ENCODE data around the gene EVI5L.
A peak's percentile ranks its signal among the peaks of the same experiment; 100 is the strongest.
"Not testable (repeated sequence)": the region's sequence is repeated elsewhere in the genome, so short reads cannot be mapped to it uniquely, and the experiment has no call there.

EVI5L gene

DNA sequence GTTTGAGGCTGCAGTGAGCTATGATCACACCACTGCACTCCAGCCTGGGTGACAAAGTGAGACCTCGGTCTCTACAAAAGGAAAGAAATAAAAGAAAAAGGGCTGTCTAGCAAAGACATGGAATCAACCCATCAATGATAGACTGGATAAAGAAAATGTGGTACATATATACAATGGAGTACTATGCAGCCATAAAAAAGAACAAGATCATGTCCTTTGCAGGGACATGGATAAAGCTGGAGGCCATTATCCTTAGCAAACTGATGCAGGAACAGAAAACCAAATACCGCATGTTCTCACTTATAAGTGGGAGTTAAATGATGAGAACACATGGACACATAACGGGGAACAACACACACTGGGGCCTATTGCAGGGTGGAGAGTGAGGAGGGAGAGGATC is 14.0 kb upstream of the EVI5L start:
- not testable (repeated sequence) for H3K4me3 ChIP-seq (ENCODE audit: low read depth, low read length)

DNA sequence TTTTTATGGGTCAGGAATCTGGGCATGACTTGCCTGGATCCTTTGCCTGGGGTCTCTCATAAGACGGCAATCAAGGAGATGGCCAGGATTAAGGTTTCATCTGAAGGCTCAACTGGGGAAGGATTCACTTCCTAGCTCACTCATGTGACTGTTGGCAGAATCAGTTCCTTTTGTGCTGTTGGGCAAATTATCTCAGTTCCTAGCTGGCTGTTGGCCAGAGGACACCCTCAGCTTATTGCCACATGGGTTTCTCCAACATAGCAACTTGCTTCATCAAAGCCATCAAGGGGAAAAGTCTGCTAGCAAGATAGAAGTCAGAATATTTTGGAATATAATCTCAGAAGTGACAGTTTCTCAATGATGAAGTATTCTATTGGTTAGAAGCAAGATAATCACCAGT is 12.2 kb upstream of the EVI5L start:
- H3K4me3 ChIP-seq (ENCODE audit: low read depth, low read length): no peak overlapping the region

DNA sequence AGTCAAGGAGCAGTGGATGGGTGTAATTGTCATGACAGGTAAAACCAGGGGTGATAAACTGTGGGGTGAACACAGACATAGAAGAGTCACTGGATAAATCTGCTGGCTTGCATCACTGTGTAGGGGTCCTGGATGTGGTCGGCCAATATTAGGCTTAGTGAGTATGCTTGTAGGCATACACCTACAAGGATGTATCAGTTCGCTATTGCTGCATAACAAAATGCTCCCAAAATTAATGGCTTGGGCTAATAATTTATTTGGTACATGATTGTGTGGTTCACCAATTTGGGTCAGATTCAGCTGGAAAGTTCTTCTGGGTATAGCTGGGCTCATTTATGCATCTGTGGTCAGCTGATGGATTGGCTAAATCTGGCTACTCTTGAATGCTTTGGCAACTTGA is 11.2 kb upstream of the EVI5L start:
- H3K4me3 ChIP-seq (ENCODE audit: low read depth, low read length): no peak overlapping the region

DNA sequence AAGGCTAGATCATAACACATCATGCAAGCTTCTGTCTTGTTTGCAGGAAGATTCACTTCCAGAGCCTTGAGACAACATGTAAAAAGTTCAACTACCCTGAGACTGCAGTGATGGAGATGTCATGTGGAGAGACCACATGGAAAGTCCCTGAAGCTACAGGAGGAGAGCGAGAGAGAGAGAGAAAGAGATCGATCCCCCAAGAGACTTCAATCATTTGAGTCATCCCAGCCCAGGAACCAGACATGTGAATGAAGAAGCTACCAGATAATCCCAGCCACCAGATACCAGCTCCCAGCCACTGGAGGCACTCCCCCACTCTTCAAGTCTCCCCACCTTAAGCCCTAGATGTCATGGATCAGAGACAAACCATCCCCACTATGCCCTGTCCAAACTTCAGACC is 10.7 kb upstream of the EVI5L start:
- H3K4me3 ChIP-seq (ENCODE audit: low read depth, low read length): no peak overlapping the region

DNA sequence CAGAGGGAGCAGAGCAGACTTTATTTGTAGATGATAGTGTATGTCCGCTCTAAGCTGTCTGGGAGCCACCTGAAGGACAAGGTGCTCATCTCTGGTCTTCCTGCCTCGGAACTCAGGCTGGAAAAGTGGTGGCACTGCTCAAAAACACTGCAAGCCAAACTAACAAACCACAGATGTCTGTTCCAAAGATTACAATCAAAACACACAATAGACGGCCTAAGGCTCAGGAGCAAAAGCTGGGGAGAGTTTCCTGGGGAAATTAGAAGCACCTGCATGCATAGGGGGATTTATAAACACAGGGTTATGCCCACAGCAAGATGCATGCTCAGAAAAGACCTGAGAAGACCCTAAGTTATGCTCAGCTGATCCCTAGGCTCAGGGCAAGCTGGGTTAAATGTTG is 9.4 kb upstream of the EVI5L start:
- H3K4me3 ChIP-seq (ENCODE audit: low read depth, low read length): no peak overlapping the region

DNA sequence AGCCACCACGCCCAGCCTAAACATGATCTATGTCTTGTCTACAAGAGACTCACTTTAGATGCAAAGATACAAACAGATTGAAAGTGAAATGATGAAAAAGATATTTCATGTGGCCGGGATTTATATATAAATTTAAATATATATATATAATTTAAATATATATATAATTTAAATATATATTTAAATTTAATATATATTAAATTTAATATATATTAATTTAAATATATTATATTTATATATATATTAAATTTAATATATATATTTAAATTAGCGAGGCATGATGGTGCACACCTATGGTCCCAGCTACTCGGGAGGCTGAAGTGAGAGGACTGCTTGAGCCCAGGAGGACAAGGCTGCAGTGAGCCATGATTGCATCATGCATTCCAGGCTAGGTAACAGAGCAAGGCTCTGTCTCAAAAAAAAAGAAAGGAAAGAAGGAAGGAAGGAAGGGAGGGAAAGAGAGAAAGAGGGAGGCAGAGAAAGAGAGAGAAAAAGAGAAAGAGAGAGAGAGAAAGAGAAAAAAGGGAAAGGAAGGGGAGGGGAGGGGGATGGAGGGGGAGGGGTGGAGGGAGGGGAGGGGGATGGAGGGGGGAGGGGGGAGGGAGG is 7.0 kb upstream of the EVI5L start:
- no peak overlapping the region for H3K4me3 ChIP-seq (ENCODE audit: low read depth, low read length)

DNA sequence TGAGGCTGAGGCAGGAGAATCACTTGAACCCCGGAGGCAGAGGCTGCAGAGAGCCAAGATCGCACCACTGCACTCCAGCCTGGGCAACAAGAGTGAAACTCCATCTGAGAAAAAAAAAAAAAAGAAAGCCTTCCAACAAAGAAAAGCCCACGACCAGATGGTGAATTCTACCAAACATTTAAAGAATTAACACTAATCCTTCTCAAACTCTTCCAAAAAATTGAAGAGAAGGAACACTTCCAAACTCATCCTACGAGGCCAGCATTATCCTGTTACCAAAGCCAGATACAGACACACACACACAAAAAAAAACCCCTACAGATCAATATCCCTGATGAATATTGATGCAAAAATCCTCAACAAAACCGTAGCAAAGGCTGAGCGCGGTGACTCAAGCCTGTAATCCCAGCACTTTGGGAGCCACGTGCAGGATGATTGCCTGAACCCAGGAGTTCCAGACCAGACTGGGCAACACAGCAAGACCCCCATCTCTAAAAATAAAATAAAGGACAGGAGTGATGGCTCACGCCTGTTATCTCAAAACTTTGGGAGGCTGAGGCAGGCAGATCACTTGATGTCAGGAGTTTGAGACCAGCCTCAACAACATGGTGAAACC is 6.2 kb upstream of the EVI5L start:
- no peak overlapping the region for H3K4me3 ChIP-seq (ENCODE audit: low read depth, low read length)

DNA sequence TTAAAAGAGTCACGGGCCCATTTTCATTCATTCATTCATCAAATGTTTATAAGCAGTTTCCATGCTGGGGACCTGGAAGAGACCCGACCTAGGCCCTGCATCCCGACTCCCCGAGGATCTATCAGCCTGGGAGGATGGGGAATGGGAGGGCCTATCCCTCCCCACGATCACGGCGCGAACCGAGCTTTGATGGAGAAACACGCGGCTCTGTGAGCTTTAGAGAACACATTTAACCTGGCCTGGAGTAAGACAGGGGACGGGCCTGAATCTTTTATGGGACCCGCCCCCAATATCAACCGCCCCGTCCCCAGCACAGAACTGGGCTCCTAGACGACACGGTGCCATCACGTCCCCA is 875 bp upstream of the EVI5L start:
- H3K4me3 ChIP-seq (ENCODE audit: low read depth, low read length): peak overlapping the region; percentile 46

DNA sequence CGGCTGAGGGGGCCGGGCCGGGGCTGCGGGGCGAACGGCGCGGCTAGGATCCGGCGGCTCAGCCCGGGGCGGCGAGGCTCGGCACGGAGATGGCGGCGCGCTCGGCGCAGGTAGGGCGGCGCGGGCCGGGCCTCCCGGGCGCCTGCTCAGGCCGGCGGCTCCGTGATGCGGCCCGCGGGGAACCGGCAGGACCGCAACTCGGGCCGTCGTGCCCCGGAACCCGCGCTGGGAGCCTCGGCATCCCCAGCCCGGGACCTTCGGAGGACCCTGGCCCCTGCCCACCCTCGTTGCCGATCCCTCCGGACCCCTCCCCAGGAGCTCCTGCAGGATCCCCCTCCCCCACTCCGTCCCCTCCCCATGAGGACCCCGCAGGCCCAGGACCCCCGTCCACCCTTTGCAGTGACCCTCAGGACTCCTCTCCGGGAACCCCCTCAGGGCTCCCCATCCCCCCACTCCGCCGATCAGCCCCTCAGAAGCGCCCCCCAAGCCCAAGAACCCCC is 304 bp downstream of the EVI5L start:
- peak overlapping the region; percentile 50 for H3K4me3 ChIP-seq (ENCODE audit: low read depth, low read length)

DNA sequence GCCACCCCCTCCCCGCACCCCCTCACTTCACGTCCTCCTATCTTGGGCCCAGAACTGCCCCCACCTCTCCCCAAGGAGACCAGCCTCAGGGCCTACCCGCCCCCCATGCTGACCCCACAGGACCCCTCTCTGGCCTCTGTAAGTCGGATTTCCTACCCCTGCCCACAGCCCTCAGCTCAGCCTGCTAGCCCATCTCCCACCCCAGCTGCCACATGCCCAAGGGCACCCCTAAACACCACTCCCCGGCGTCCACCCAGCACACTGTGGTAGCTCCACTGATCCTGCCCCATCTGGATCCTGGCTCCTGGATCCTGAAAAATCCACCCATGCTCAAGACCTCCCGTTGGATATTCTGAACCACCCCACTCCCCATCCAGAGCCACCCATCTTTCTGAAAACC is 805 bp downstream of the EVI5L start:
- no peak overlapping the region for H3K4me3 ChIP-seq (ENCODE audit: low read depth, low read length)

DNA sequence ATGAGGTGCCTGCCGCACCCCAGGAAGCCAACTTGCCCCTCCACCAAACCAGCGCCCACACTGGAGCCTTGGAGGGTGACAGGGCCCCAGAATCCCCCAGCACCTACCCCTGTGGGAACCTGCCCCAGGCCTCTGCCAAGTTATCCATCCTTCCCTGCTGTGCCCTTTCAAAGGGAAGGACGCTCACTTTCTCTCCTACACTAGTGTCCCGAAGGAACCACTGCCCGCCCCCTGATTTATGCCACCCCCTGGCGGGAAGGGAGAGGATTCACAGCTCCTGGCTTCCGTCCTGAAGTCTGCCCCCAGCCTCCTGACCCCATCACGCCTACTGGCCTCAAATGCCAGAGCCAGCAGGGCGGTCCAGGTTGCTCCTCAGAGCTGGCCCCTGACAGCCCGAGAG is 1.4 kb downstream of the EVI5L start:
- H3K4me3 ChIP-seq (ENCODE audit: low read depth, low read length): no peak overlapping the region

DNA sequence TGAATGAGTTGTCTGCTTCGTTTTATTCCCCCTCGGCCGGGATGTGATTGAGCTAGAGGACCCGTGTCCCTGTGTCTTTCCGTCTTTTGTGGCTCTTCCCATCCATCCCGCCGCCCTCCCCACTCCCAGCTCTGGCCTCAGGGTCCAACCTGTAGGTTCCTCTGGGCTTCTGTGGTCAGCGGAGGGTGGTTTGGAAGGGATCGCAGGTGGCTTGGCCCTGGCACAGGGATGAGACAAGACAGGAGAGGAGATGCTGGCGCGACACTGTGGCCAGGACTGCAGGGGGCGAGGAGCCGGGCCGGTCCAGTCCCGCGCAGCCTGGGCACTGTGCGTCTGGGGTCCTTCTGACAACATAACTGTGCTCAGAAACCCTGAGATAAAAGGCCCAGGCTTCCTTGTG is 2.0 kb downstream of the EVI5L start:
- no peak overlapping the region for H3K4me3 ChIP-seq (ENCODE audit: low read depth, low read length)

DNA sequence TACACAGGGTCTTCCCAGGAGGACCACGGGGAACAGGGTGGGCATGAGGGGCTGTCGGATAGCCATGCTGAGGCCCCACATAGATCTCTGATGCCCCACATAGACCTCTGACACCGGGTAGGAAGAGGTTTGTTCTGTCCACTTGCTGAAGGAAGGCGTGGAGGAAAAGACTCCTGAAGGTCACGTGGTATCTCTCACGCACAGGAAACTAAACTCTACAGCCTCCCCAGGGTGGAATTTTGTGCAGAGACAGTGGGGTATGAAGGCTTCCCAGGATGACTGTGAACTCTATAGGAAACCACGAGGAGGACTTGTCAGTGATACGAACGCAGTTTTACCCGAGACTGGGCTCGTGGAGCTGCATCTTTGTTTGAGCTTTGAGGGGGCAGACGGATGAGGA is 2.8 kb downstream of the EVI5L start:
- no peak overlapping the region for H3K4me3 ChIP-seq (ENCODE audit: low read depth, low read length)

DNA sequence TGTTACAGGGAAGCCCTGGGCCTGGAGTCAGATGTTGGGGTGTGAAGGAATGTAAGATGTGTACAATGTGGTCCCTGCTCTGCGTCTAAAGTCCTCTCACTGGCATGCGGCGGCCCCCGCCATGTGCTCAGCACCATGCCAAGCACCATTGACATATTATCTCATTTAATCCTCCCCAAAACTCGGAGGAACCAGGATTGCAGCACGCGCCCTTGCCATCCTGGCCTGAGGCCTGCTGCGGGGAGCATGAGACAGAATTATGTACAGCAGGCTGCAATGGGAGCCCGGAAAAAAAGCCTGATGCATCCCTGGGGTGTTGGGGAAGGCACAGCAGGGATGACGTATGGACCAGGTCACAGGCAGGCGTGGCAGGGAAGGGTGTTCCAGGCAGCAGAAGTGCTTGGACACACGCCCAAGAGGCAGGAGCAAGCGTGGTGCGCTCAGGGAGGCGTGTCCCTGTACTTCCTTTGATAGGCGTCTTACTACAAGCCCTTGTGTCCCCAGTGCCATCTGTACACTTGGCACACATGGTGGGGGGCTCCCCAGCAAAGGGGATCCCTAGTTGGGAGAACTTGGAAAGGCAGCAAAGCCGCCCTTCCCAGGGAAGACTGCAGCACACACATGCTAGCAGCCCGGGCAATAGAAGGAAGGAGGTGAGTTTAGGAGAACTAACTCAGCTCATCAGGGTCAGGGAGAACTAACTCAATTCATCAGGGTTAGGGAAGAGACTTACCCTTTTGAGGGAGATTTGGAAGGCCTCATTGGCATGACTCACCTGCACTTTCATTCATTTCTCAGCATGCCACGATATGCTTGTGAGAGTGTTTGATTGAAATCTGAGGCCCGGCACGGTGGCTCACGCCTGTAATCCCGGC is 3.4 kb downstream of the EVI5L start:
- H3K4me3 ChIP-seq (ENCODE audit: low read depth, low read length): no peak overlapping the region

DNA sequence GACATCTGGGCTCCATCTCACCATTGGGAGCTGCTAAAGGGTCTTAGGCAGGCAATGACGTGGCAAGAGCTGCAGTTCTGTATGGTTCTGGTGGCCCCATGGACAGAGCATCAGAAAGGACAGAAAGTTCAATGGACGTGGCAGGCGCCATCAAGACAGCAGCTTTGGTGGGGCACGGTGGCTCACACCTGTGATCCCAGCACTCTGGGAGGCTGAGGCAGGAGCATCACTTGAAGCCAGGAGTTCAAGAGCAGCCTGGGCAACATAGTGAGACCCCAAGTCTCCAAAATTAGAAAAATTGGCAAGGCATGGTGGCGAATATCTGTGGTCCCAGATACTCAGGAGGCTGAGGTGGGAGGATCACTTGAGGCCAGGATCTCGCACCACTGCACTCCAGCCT is 9.5 kb downstream of the EVI5L start:
- H3K4me3 ChIP-seq (ENCODE audit: low read depth, low read length): no peak overlapping the region

DNA sequence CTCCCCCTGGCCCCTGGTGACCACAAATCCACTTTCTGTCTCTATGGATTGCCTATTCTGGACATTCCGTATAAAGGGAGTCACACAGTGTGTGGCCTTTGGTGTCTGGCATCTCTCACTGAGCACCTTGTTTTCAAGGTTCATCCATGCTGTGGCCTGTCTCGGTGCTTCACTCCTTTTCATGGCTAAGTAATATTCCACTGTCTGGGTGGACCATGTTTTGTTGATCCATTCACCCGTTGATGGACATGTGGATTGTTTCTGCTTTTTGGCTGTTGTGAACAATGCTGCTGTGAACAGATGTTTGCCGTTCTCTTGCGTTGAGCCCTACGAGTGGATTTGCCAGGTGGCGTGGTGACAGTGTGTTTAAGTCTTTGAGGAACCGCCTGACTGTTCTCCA is 10.6 kb downstream of the EVI5L start:
- H3K4me3 ChIP-seq (ENCODE audit: low read depth, low read length): no peak overlapping the region

DNA sequence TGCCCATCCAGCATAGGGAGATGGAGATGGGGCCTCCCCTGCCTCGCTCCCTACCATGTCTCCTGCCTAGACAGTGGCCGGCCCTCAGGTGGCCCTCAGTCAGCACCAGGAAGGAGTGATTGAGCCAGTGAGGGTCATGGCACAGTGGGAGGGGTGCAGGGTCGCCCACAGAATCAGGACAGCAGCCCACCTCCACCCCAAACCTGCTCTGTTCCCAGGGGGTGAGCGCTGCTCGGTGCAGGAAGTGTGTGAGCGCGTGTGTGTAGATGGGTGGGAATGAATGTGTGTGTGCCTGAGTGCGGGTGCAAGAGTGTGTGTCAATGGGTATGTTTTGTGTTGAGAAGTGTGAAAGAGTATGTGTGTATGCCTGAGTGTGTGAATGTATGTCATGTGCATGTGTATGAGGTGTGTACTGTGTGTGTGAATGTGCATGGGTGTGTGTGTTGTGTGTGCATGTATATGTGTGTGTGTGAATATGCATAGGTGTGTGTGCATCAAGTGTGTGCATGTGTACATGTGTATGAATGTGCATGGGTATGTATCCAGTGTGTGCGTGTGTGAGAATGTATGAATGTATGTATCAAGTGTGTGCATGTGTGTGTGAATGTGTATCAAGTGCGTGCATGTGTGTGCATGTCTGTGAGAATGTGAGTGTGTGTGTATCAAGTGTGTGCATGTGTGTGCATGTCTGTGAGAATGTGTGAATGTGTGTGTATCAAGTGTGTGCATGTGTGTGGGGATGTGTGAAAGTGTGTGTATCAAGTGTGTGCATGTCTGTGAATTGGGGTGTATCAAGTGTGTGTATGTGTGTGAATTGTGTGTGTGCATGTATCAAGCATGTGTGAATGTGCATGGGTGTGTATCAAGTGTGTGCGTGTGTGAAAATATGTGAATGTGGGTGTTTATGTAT is 12.0 kb downstream of the EVI5L start:
- no peak overlapping the region for H3K4me3 ChIP-seq (ENCODE audit: low read depth, low read length)

DNA sequence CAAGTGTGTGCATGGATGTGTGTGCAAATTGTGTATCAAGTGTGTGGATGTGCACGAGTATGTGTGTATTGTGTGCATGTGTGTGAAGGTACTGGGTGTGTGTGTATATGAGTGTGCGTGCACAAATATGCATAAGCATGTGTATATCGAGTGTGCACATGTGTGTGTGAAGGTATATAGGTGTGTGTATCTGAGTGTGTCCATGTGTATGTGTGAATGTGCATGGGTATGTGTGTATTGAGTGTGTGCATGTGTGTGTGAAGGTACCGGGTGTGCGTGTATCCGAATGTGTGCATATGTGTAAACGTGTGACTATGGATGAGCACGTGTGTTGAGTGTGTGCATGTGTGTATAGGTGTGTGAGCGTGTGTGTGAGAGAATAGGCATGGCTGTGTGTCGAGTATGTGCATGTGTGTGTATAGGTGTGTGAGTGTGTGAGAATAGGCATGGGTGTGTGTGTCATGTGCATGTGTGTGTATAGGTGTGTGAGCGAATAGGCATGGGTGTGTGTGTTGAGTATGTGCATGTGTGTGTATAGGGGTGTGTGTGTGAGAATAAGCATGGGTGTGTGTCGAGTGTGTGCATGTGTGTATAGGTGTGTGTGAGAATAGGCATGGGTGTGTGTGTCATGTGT is 12.8 kb downstream of the EVI5L start:
- no peak overlapping the region for H3K4me3 ChIP-seq (ENCODE audit: low read depth, low read length)

DNA sequence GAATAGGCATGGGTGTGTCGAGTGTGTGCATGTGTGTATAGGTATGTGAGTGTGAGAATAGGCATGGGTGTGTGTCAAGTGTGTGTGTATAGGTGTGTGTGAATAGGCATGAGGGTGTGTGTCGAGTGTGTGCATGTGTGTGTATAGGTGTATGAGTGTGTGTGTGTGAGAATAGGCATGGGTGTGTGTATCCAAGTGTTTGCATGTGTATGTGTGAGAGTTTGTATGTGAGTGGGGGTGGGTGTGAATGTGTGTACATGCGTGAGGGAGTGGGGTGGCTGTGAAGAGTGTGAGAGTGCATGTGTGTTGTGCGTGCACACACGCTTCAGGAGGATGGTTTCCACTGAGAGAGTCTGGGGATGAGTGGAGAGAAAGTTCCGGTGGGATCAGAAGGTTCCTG is 13.5 kb downstream of the EVI5L start:
- H3K4me3 ChIP-seq (ENCODE audit: low read depth, low read length): no peak overlapping the region

DNA sequence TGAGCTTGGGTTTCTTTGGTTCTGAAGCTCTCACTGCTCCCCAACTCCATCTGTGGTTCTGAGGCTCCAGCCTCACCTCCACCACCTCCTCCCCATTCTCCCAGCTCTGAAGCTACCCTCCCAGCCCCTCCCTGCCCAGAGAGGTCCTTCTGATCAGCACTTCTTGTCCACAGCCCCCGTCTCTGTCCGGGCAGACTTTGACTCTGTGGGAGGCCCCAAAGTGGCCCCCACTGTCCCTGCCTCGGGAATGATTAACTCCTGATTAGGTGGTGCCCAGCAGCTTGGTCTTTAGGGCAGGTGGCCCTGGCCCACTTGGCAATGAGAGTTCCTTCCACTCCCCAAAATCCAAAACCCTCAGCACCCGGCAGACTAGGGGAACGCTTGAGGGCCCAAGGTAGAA is 14.4 kb downstream of the EVI5L start:
- no peak overlapping the region for H3K4me3 ChIP-seq (ENCODE audit: low read depth, low read length)

DNA sequence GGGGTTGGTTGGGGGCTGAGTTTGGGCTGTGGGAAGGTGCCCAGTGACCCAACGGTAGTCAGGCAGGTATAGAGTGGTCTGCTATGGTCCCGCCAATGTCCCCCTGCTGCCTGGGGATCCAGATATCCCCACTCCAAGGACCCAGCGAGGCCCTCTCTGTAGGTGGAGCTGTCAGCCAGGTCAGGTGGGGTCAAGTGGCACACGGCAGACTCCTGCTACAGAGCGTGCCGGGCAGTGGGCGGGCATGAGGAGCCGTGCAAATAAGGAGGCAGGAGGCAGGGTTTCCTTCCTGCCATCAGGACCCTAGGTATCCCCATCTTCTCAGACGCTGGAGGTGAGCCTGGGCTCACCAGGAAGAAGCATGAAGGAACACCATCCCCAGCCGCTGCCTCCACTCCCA is 14.9 kb downstream of the EVI5L start:
- no peak overlapping the region for H3K4me3 ChIP-seq (ENCODE audit: low read depth, low read length)
